Mesenchymal stem cell (in vitro differentiated cells and primary cell): ENCODE measurements around the gene ZNF468. TPM values are rescaled to one million over a fixed set of nuclear protein-coding genes. Genes with fewer than 3 reads are reported as not detected.
"Not testable (repeated sequence)": the region's sequence is repeated elsewhere in the genome, so short reads cannot be mapped to it uniquely, and the experiment has no call there.

Source experiments
- DNase-seq: peaks from one replicate; pipeline ENCODE4 v3.0.0-alpha.2; 2013
- H2AFZ ChIP-seq: one replicate; pipeline ENCODE4 v1.6.1; 2013; ENCODE audit warnings: low read depth, mild to moderate bottlenecking, control low read depth, inconsistent platforms, low read length, moderate library complexity
- H2AK5ac ChIP-seq: 2 replicates; pipeline ENCODE4 v1.6.1; 2013; ENCODE audit warnings: low read length, moderate library complexity, mild to moderate bottlenecking, inconsistent platforms; ENCODE audit not compliant: severe bottlenecking
- H2BK120ac ChIP-seq: one replicate; pipeline ENCODE4 v1.6.1; 2013; ENCODE audit warnings: low read depth, mild to moderate bottlenecking, inconsistent platforms, low read length, moderate library complexity
- H2BK12ac ChIP-seq, 2 experiments: one replicate each; pipeline ENCODE4 v1.6.1; 2013; ENCODE audit warnings: inconsistent platforms in 2 of 2, low read length in 2 of 2, mild to moderate bottlenecking in 2 of 2, moderate library complexity in 2 of 2, control low read depth in 1 of 2
- H2BK15ac ChIP-seq: one replicate; pipeline ENCODE4 v1.6.1; 2013; ENCODE audit warnings: mild to moderate bottlenecking, low read depth, inconsistent platforms; ENCODE audit not compliant: poor library complexity, severe bottlenecking
- H2BK5ac ChIP-seq: 2 replicates; pipeline ENCODE4 v1.6.1; 2013; ENCODE audit warnings: low read depth, mild to moderate bottlenecking, low read length, control low read depth, inconsistent platforms; ENCODE audit not compliant: poor library complexity, severe bottlenecking
- H3K14ac ChIP-seq, 2 experiments: one replicate each; pipeline ENCODE4 v1.6.1; 2013; ENCODE audit warnings: inconsistent platforms in 2 of 2, low read length in 2 of 2, control low read depth in 1 of 2, mild to moderate bottlenecking in 1 of 2, moderate library complexity in 1 of 2
- H3K18ac ChIP-seq, 2 experiments: one replicate each; pipeline ENCODE4 v1.6.1; 2013; ENCODE audit warnings: inconsistent platforms in 2 of 2, low read length in 2 of 2, control low read depth in 1 of 2, low read depth in 1 of 2, mild to moderate bottlenecking in 1 of 2
- H3K23ac ChIP-seq, 2 experiments: one replicate each; pipeline ENCODE4 v1.6.1; 2013; ENCODE audit warnings: inconsistent platforms in 2 of 2, low read length in 2 of 2, mild to moderate bottlenecking in 2 of 2, moderate library complexity in 2 of 2, control low read depth in 1 of 2
- H3K27ac ChIP-seq: 2 replicates; pipeline ENCODE4 v1.5.1; 2013; ENCODE audit warnings: mild to moderate bottlenecking, moderate library complexity, low read length, control low read depth, inconsistent platforms; ENCODE audit not compliant: poor library complexity, severe bottlenecking
- H3K27me3 ChIP-seq, 2 experiments: 2 replicates each; pipeline versions ENCODE4 v1.6.1 to v1.7.0; 2013; ENCODE audit warnings: low read length in 2 of 2, mild to moderate bottlenecking in 2 of 2, moderate library complexity in 2 of 2, control low read depth in 1 of 2, inconsistent platforms in 1 of 2; ENCODE audit not compliant: control insufficient read depth in 1 of 2, insufficient read depth in 1 of 2
- H3K36me3 ChIP-seq, 2 experiments: 2 replicates each; pipeline versions ENCODE4 v1.6.1 to v1.7.0; 2013; ENCODE audit warnings: low read length in 2 of 2, control low read depth in 1 of 2, inconsistent platforms in 1 of 2, low read depth in 1 of 2, mild to moderate bottlenecking in 1 of 2; ENCODE audit not compliant: insufficient read depth in 2 of 2, control insufficient read depth in 1 of 2
- H3K4ac ChIP-seq, 2 experiments: one replicate each; pipeline ENCODE4 v1.6.1; 2013; ENCODE audit warnings: inconsistent platforms in 2 of 2, low read length in 2 of 2, mild to moderate bottlenecking in 2 of 2, moderate library complexity in 2 of 2, control low read depth in 1 of 2, low read depth in 1 of 2
- H3K4me1 ChIP-seq: 2 replicates; pipeline ENCODE4 v1.6.1; 2013; ENCODE audit warnings: low read depth, low read length, control low read depth; ENCODE audit not compliant: control insufficient read depth, insufficient read depth
- H3K4me2 ChIP-seq: 2 replicates; pipeline ENCODE4 v1.6.1; 2013; ENCODE audit warnings: low read length, mild to moderate bottlenecking, inconsistent platforms; ENCODE audit not compliant: poor library complexity, severe bottlenecking
- H3K4me3 ChIP-seq, 2 experiments: 2 replicates each; pipeline versions ENCODE4 v1.5.1 to v1.7.0; 2013; ENCODE audit warnings: low read length in 2 of 2, mild to moderate bottlenecking in 2 of 2, control low read depth in 1 of 2, low read depth in 1 of 2; ENCODE audit not compliant: insufficient read depth in 1 of 2
- H3K79me1 ChIP-seq: replicated peaks from 2 replicates; pipeline ENCODE4 v1.6.1; 2013; ENCODE audit warnings: mild to moderate bottlenecking, control low read depth, low read length, inconsistent platforms; ENCODE audit not compliant: poor library complexity, severe bottlenecking
- H3K9ac ChIP-seq: 2 replicates; pipeline ENCODE4 v1.7.0; 2013; ENCODE audit warnings: mild to moderate bottlenecking, low read length, moderate library complexity
- H3K9me3 ChIP-seq: 2 replicates; pipeline ENCODE4 v1.7.0; 2013; ENCODE audit warnings: mild to moderate bottlenecking, low read length; ENCODE audit not compliant: control insufficient read depth
- H4K8ac ChIP-seq: one replicate; pipeline ENCODE4 v1.6.1; 2013; ENCODE audit warnings: inconsistent platforms, mild to moderate bottlenecking, low read length, moderate library complexity
- H4K91ac ChIP-seq: one replicate; pipeline ENCODE4 v1.6.1; 2013; ENCODE audit warnings: mild to moderate bottlenecking, low read length, inconsistent platforms
- WGBS: methylation state at CpG from one replicate; pipeline ENCODE4 v1.1.7; 2013; ENCODE audit warnings: mixed read lengths; 5-methylcytosine and 5-hydroxymethylcytosine counted together
- polyA plus RNA-seq, 2 experiments: library from polyadenylated mRNA; stranded (reverse); fragments of 200-250 nt; gene quantifications; one replicate each; pipeline ENCODE4 v1.2.3, GENCODE V29; 2013

Gene ZNF468
- polyA plus RNA-seq (2013, experiment 1 of 2) = 7.7 TPM
- 7.6 TPM for polyA plus RNA-seq (2013, experiment 2 of 2)

- H3K9me3 ChIP-seq = peaks cover 13% of the 10 kb centered on the region
- peak within 1 kb of the TSS; percentile 85 for H4K8ac ChIP-seq
- not testable (repeated sequence) for H2BK12ac ChIP-seq, H2AK5ac ChIP-seq, H3K23ac ChIP-seq, H3K14ac ChIP-seq, H2BK120ac ChIP-seq, H3K4me1 ChIP-seq, H3K27me3 ChIP-seq, H2BK5ac ChIP-seq, H4K91ac ChIP-seq, H2BK15ac ChIP-seq, H3K79me1 ChIP-seq
- DNase-seq = peak; percentile 67
- H3K9ac ChIP-seq = peak within 1 kb of the TSS; percentile 92
- H3K27ac ChIP-seq = peak within 1 kb of the TSS; percentile 21
- H3K4me3 ChIP-seq = peak within 1 kb of the TSS; percentile 66 to 89
- peaks cover 13 to 17% of the 10 kb centered on the region in 2 experiments for H3K36me3 ChIP-seq
- H3K4ac ChIP-seq = peak within 1 kb of the TSS in 1 of 2 experiments; percentile 28
- WGBS = 15% methylated on average over 22 of the region's 43 CpGs
- H3K4me2 ChIP-seq = peak within 1 kb of the TSS; percentile 79
- peak within 1 kb of the TSS; percentile 85 for H2AFZ ChIP-seq
- H3K18ac ChIP-seq = peak within 1 kb of the TSS in 1 of 2 experiments; percentile 33
These were observed at the start of gene ZNF468 for GRCh38 chr19:52857378-52858191. Gene ZNF468, minus strand, starts transcription at chr19:52857619. Its CDS starts 3,347 bp downstream, at chr19:52854272.

GRCh38 chr19:52904052-52904780 is 46.8 kb upstream of the ZNF468 start:
- H2BK15ac ChIP-seq, H3K18ac ChIP-seq, H3K27ac ChIP-seq, H3K9ac ChIP-seq, H4K91ac ChIP-seq, H2BK120ac ChIP-seq, H3K79me1 ChIP-seq, H4K8ac ChIP-seq, H3K4me1 ChIP-seq, H2AK5ac ChIP-seq, H3K4me3 ChIP-seq, H2BK12ac ChIP-seq, H3K4me2 ChIP-seq, H2AFZ ChIP-seq, H2BK5ac ChIP-seq, H3K4ac ChIP-seq, DNase-seq, H3K27me3 ChIP-seq, H3K23ac ChIP-seq, H3K14ac ChIP-seq: not testable (repeated sequence)
- Histone ChIP-seq H3K36me3 (peaks cover 8 to 24% of the 10 kb centered on the region in 2 experiments), H3K9me3 (peaks cover 25% of the 10 kb centered on the region)
- WGBS = 92% methylated on average over 11 of the region's 16 CpGs

GRCh38 chr19:52901842-52902241 is 44.4 kb upstream of the ZNF468 start:
- peaks cover 3% of the 10 kb centered on the region for H3K79me1 ChIP-seq
- H3K9ac ChIP-seq = no peak overlapping the region
- H4K91ac ChIP-seq = no peak overlapping the region
- no peak overlapping the region for H3K27ac ChIP-seq
- H3K18ac ChIP-seq = no peak overlapping the region
- WGBS = 100% methylated on average over 3 of the region's 3 CpGs
- no peak overlapping the region for H2AK5ac ChIP-seq
- H3K27me3 ChIP-seq = no peaks in the 10 kb centered on the region
- no peak overlapping the region for H2BK120ac ChIP-seq
- no peak overlapping the region for H3K23ac ChIP-seq
- H3K4me2 ChIP-seq = no peak overlapping the region
- H3K36me3 ChIP-seq = peaks cover 3 to 10% of the 10 kb centered on the region in 2 experiments
- no peaks in the 10 kb centered on the region for H3K4me1 ChIP-seq
- no peak overlapping the region for H2BK12ac ChIP-seq
- no peak overlapping the region for H2BK15ac ChIP-seq
- no peak overlapping the region for H2AFZ ChIP-seq
- H2BK5ac ChIP-seq = no peak overlapping the region
- no peak overlapping the region for H4K8ac ChIP-seq
- no peak for DNase-seq
- H3K4ac ChIP-seq = no peak overlapping the region
- peaks cover 7% of the 10 kb centered on the region for H3K9me3 ChIP-seq
- no peak overlapping the region for H3K4me3 ChIP-seq
- H3K14ac ChIP-seq = no peak overlapping the region

- H2BK5ac ChIP-seq, H3K9me3 ChIP-seq, H3K4ac ChIP-seq, H3K14ac ChIP-seq, DNase-seq, H4K8ac ChIP-seq, H3K23ac ChIP-seq, H2AK5ac ChIP-seq, H3K27ac ChIP-seq, H2AFZ ChIP-seq, H4K91ac ChIP-seq, H3K27me3 ChIP-seq, H2BK12ac ChIP-seq, H2BK120ac ChIP-seq, H3K4me1 ChIP-seq, H3K4me3 ChIP-seq, H3K4me2 ChIP-seq, H3K18ac ChIP-seq, H2BK15ac ChIP-seq: not testable (repeated sequence)
- Histone ChIP-seq H3K9ac (peak overlapping the region; percentile 95), H3K36me3 (peaks cover 14 to 16% of the 10 kb centered on the region in 2 experiments), H3K79me1 (peaks cover 11% of the 10 kb centered on the region)
- WGBS = 89% methylated on average over 10 of the region's 10 CpGs
These were observed 41.2 kb upstream of the ZNF468 start for GRCh38 chr19:52898596-52898995.
